ENCODE data around the gene TAGLN. TPM values are rescaled to one million over a fixed set of nuclear protein-coding genes. Genes with fewer than 3 reads are reported as not detected.
A peak's percentile ranks its signal among the peaks of the same experiment; 100 is the strongest.
"Not testable (repeated sequence)": the region's sequence is repeated elsewhere in the genome, so short reads cannot be mapped to it uniquely, and the experiment has no call there.

The TAGLN gene
- total and polyA plus RNA-seq, 2 donors: 2,727 to 17,163 TPM

GRCh38 chr11:117176186-117176585 lies 23.0 kb upstream of the TAGLN start:
- 35% methylated on average over 1 of the region's 1 CpG for WGBS
- DNase-seq (ENCODE audit: extremely low spot score): no peak
- Histone ChIP-seq H3K27ac (ENCODE audit: low read depth) (no peak overlapping the region), H3K36me3 (ENCODE audit: insufficient read depth) (peaks cover 2% of the 10 kb centered on the region), H3K4me1 (ENCODE audit: insufficient read depth) (no peaks in the 10 kb centered on the region), H3K4me3 (ENCODE audit: low read depth, low read length) (no peak overlapping the region)

DNA sequence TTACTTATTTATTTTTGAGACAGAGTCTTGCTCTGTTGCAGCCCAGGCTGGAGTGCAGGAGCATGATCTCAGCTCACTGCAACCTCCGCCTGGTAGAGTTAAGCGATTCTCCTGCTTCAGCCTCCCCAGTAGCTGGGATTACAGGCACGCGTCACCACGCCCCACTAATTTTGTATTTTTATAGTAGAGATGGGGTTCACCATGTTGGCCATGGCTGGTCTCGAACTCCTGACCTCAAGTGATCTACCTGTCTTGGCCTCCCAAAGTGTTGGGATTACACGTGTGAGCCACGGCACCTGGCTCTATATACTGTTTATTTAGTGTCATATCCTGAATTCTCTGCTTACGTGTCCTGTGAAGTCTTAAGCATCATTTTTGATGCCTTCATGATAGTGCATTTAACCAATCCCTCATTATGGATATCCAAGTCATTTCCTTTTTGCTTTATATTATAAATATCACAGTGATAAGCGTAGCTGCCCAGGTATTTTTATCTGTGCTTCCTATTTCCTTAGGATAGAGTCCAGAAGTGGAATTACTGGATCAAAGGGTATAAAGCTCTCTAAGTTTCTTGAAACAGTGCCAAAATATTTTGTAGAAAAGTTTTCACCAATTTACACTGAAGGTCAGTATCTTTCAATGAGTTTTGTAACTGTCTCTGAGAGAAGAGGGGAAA lies 21.5 kb upstream of the TAGLN start:
- no peaks in the 10 kb centered on the region for H3K4me1 ChIP-seq (ENCODE audit: insufficient read depth)
- H3K4me3 ChIP-seq (ENCODE audit: low read depth, low read length): no peak overlapping the region
- H3K36me3 ChIP-seq (ENCODE audit: insufficient read depth): no peaks in the 10 kb centered on the region
- H3K27ac ChIP-seq (ENCODE audit: low read depth): no peak overlapping the region
- DNase-seq (ENCODE audit: extremely low spot score): no peak
- WGBS: 64% methylated on average over 10 of the region's 10 CpGs

- H3K36me3 ChIP-seq (ENCODE audit: insufficient read depth): no peaks in the 10 kb centered on the region
- peak within 1 kb of the TSS; percentile 90 for H3K4me3 ChIP-seq (ENCODE audit: low read depth, low read length)
- peak; percentile 87 for DNase-seq (ENCODE audit: extremely low spot score)
- H3K27ac ChIP-seq (ENCODE audit: low read depth): peak within 1 kb of the TSS; percentile 89
- H3K4me1 ChIP-seq (ENCODE audit: insufficient read depth): no peaks in the 10 kb centered on the region
- 1% methylated on average over 51 of the region's 51 CpGs for WGBS
Observed at GRCh38 chr11:117178210-117179034, 20.7 kb upstream of the TAGLN start, which contains the start of gene SIDT2. Gene SIDT2, plus strand, starts transcription at chr11:117178743. Its CDS starts 521 bp downstream, at chr11:117179264.

DNA sequence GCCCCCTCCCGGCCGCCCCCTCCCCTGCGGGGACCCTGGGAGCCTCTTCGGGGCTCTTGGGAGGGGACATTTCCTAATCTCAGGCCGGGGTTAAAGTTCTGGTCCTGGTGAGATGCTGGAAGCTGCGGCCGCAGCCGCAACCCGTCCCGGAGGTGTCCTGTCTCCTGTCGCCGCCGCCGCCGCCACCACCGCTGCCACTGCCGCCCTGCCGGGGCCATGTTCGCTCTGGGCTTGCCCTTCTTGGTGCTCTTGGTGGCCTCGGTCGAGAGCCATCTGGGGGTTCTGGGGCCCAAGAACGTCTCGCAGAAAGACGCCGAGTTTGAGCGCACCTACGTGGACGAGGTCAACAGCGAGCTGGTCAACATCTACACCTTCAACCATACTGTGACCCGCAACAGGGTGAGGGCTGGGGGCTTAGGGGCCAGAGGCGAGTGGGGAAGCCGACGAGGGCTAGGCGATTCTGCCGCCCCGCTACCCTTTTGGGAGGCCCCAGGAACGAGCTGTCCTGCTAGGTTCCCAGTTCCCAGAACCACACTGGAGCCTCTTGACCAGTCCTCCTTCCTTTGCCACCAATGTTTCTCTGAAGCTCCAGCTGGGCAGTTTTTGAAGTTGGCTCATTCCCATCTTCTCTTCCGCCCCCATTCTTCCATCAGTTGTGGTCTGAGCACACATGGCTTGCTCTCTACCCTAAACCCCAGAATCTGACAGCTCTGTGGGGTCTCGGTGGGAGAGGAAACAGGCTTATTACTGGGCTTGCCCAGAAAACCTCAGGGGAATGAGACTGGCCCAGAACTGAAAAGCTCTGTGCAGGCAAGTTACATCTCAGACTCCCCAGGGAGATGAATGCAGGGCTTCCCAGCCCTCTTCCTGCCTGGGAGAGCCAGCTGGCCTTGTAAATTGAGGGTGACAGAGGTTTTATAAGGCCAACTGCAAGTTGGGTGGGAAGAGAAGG lies 19.8 kb upstream of the TAGLN start:
- WGBS: under 1% methylated on average over 39 of the region's 39 CpGs
- H3K36me3 ChIP-seq (ENCODE audit: insufficient read depth): no peaks in the 10 kb centered on the region
- peak overlapping the region; percentile 90 for H3K4me3 ChIP-seq (ENCODE audit: low read depth, low read length)
- DNase-seq (ENCODE audit: extremely low spot score): no peak
- H3K4me1 ChIP-seq (ENCODE audit: insufficient read depth): no peaks in the 10 kb centered on the region
- peak overlapping the region; percentile 79 for H3K27ac ChIP-seq (ENCODE audit: low read depth)

- Histone ChIP-seq H3K4me3 (ENCODE audit: low read depth, low read length) (peak overlapping the region; percentile 90), H3K4me1 (ENCODE audit: insufficient read depth) (no peaks in the 10 kb centered on the region), H3K36me3 (ENCODE audit: insufficient read depth) (no peaks in the 10 kb centered on the region), H3K27ac (ENCODE audit: low read depth) (no peak overlapping the region)
- DNase-seq (ENCODE audit: extremely low spot score): no peak
- 12% methylated on average over 4 of the region's 4 CpGs for WGBS
Observed at GRCh38 chr11:117180020-117180419, 19.1 kb upstream of the TAGLN start.

DNA sequence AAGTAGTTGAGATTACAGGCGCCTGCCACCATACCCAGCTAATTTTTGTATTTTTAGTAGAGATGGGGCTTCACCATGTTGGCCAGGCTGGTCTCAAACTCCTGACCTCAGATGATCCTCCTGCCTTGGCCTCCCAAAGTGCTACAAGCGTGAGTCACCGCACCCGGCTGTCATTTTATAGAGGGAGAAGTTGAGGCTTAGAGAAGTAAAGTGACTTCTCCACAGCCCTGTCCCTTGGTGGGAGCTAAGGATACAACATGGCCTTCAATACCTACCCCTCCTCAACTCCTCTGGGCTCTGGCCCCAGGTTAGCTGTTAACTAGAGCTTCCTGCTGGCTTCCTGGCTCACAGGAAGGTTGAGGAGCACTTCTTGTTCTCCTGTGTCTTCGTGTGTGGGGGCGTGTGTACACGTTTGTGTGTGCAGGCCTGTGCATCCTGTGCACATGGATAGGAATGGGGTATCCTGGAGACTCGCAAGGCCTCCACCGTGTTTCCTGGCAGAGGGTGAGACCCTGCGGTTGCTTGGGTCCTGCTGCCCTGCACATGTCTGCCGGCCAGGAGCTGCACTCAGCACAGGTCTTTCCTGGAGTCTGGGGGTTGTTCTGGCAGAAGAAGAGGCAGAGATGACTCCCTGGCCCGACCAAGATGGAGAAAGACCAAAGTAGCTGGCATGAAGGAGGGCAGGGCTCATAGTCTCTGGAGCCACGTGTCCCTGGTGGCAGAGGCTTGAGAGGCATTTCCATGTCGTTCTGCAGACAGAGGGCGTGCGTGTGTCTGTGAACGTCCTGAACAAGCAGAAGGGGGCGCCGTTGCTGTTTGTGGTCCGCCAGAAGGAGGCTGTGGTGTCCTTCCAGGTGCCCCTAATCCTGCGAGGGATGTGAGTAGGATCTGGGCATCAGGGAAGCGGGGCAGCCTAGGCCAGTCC lies 18.2 kb upstream of the TAGLN start:
- 44% methylated on average over 22 of the region's 22 CpGs for WGBS
- H3K27ac ChIP-seq (ENCODE audit: low read depth): no peak overlapping the region
- no peak for DNase-seq (ENCODE audit: extremely low spot score)
- H3K36me3 ChIP-seq (ENCODE audit: insufficient read depth): no peaks in the 10 kb centered on the region
- no peaks in the 10 kb centered on the region for H3K4me1 ChIP-seq (ENCODE audit: insufficient read depth)
- no peak overlapping the region for H3K4me3 ChIP-seq (ENCODE audit: low read depth, low read length)

DNA sequence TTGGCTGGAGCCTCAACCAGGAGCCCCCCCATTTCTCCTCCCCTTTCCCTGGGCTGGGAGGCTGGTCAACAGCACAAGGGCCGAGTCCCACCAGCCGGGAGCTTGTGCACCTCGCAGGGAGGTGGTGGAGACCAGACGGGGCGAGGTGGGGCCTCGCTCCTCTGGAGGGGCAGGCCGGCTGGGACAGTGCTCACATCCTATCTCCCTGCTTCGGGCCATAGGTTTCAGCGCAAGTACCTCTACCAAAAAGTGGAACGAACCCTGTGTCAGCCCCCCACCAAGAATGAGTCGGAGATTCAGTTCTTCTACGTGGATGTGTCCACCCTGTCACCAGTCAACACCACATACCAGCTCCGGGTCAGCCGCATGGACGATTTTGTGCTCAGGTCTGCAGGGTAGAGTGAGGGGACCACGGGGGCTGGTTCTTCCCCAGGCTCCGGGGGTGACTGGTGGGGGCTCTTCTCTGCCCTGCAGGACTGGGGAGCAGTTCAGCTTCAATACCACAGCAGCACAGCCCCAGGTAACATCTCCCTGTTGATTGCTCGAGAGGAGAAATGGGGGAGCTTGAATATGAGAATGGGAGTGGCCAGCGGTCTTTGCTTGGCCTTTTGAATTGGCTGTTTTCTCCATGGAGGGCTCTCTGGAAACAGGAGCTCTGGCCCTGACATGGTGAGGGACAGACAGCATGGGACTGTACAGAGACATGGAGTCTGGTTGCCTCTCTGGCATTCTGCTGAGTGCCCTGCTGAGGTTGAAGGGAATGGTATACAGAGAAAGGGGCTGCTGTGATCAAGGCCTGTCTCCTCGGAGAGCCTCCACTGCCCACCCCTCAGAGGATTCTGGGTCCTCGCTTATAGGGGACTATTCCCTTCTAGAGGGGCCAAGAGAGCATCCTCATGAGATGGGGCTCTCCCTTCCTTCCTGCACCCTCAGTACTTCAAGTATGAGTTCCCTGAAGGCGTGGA lies 17.3 kb upstream of the TAGLN start:
- H3K27ac ChIP-seq (ENCODE audit: low read depth): no peak overlapping the region
- DNase-seq (ENCODE audit: extremely low spot score): no peak
- no peaks in the 10 kb centered on the region for H3K36me3 ChIP-seq (ENCODE audit: insufficient read depth)
- no peaks in the 10 kb centered on the region for H3K4me1 ChIP-seq (ENCODE audit: insufficient read depth)
- WGBS: 86% methylated on average over 22 of the region's 22 CpGs
- no peak overlapping the region for H3K4me3 ChIP-seq (ENCODE audit: low read depth, low read length)

DNA sequence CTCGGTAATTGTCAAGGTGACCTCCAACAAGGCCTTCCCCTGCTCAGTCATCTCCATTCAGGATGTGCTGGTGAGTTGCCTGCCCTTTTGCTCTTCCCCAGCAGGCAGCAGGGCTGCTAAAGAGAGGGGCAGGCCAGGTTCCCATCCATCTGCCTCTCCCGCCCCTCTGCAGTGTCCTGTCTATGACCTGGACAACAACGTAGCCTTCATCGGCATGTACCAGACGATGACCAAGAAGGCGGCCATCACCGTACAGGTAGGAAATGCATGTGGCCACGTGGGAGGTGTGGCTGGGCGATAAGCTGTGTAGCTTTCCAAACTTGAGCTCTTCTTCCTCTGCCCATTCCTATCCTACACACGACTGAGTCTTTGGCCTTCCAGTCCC lies 16.6 kb upstream of the TAGLN start:
- H3K4me3 ChIP-seq (ENCODE audit: low read depth, low read length): no peak overlapping the region
- H3K27ac ChIP-seq (ENCODE audit: low read depth): no peak overlapping the region
- DNase-seq (ENCODE audit: extremely low spot score): no peak
- no peaks in the 10 kb centered on the region for H3K4me1 ChIP-seq (ENCODE audit: insufficient read depth)
- no peaks in the 10 kb centered on the region for H3K36me3 ChIP-seq (ENCODE audit: insufficient read depth)
- WGBS: 93% methylated on average over 10 of the region's 10 CpGs

DNA sequence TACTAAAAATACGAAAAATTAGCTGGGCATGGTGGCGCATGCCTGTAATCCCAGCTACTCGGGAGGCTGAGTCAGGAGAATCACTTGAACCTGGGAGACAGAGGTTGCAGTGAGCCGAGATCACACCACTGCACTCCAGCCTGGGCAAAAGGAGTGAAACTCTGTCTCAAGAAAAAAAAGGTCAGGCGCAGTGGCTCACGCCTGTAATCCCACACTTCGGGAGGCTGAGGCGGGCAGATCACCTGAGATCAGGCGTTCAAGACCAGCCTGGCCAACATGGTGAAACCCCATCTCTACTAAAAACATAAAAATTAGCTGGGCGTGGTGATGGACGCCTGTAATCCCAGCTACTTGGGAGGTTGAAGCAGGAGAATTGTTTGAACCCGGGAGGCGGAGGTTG lies 16.0 kb upstream of the TAGLN start:
- not testable (repeated sequence) for H3K4me1 ChIP-seq (ENCODE audit: insufficient read depth); H3K4me3 ChIP-seq (ENCODE audit: low read depth, low read length); H3K27ac ChIP-seq (ENCODE audit: low read depth); DNase-seq (ENCODE audit: extremely low spot score); H3K36me3 ChIP-seq (ENCODE audit: insufficient read depth)
- 96% methylated on average over 13 of the region's 13 CpGs for WGBS

DNA sequence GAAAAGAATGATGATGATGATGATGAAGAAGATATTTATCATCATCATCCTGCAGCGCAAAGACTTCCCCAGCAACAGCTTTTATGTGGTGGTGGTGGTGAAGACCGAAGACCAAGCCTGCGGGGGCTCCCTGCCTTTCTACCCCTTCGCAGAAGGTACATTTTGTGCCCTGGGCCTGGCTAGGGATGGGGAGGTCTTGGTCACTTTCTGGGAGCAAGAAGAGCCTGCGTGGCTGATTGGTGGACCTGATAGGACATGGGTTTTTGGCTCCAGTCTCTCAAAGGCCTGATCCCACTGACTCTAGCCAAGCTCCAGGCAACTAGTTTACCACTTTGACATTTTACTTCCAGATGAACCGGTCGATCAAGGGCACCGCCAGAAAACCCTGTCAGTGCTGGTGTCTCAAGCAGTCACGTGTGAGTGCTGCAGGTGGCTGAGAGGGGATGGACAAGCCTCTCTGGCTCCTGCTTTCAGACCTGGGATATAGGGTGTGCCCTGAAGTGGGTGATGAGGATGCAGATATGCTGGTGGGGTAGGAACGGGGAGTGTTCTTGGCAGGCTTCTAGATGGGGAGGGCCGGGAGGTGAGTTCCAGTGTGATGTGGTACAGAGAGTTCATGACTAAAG lies 15.3 kb upstream of the TAGLN start:
- 85% methylated on average over 11 of the region's 11 CpGs for WGBS
- Histone ChIP-seq H3K4me1 (ENCODE audit: insufficient read depth) (no peaks in the 10 kb centered on the region), H3K4me3 (ENCODE audit: low read depth, low read length) (no peak overlapping the region), H3K36me3 (ENCODE audit: insufficient read depth) (no peaks in the 10 kb centered on the region), H3K27ac (ENCODE audit: low read depth) (no peak overlapping the region)
- no peak for DNase-seq (ENCODE audit: extremely low spot score)

DNA sequence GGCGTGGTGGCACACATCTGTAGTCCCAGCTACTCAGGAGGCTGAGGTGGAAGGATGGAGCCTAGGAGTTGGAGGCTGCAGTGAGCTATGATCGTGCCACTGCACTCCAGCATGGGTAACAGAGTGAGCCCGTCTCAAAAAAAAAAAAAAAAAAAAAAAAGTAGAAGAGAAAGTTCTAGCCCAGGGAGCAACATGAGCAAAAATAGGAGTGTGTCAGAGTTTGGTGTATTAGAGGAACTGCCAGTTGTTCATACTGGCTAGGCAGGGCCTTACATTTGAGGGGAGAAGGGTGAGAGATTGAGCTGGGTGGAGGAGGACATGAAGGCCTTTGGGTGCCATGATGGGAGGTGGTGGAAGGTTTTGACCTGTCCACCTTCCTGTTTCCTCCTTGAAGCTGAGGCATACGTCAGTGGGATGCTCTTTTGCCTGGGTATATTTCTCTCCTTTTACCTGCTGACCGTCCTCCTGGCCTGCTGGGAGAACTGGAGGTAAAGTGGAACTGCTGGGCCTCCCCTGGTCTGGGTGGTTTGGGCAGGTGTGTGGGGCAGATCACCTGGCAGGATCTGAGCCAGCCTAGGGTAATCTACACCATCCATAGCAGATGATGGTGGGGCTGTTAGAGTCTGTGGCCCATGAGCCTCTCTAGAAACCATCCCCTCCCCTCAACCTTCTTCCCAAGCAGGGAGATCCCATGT lies 13.3 kb upstream of the TAGLN start:
- no peaks in the 10 kb centered on the region for H3K4me1 ChIP-seq (ENCODE audit: insufficient read depth)
- no peaks in the 10 kb centered on the region for H3K36me3 ChIP-seq (ENCODE audit: insufficient read depth)
- 90% methylated on average over 5 of the region's 5 CpGs for WGBS
- H3K4me3 ChIP-seq (ENCODE audit: low read depth, low read length): no peak overlapping the region
- H3K27ac ChIP-seq (ENCODE audit: low read depth): no peak overlapping the region
- no peak for DNase-seq (ENCODE audit: extremely low spot score)

Data from urinary bladder (tissue), 4 donors.